Measurements from ENCODE around the gene LEUTX.

The LEUTX gene

GRCh38 chr19:39824143-39825092 lies 45.8 kb downstream of the LEUTX start:
- DNase-seq (ENCODE audit: low spot score) = peak; percentile 92

- no peak for DNase-seq (ENCODE audit: low spot score)
These were observed 46.4 kb downstream of the LEUTX start for GRCh38 chr19:39825093-39825463.

GRCh38 chr19:39825531-39826076 lies 47.0 kb downstream of the LEUTX start:
- no peak for DNase-seq (ENCODE audit: low spot score)

GRCh38 chr19:39826311-39826945 lies 47.8 kb downstream of the LEUTX start:
- no peak for DNase-seq (ENCODE audit: low spot score)

- DNase-seq (ENCODE audit: low spot score) = no peak
These were observed 48.6 kb downstream of the LEUTX start for GRCh38 chr19:39827216-39827615.

- no peak for DNase-seq (ENCODE audit: low spot score)
These were observed 49.5 kb downstream of the LEUTX start for GRCh38 chr19:39828015-39828653.

GRCh38 chr19:39828654-39829032 lies 50.0 kb downstream of the LEUTX start:
- DNase-seq (ENCODE audit: low spot score) = no peak

- DNase-seq (ENCODE audit: low spot score) = no peak
These were observed 51.1 kb downstream of the LEUTX start for GRCh38 chr19:39829702-39830275.

- DNase-seq (ENCODE audit: low spot score) = no peak
These were observed 51.8 kb downstream of the LEUTX start for GRCh38 chr19:39830406-39830805.

- no peak for DNase-seq (ENCODE audit: low spot score)
These were observed 52.2 kb downstream of the LEUTX start for GRCh38 chr19:39830847-39831246.

- DNase-seq (ENCODE audit: low spot score) = no peak
These were observed 53.0 kb downstream of the LEUTX start for GRCh38 chr19:39831679-39832078.

GRCh38 chr19:39832341-39833083 lies 53.9 kb downstream of the LEUTX start:
- no peak for DNase-seq (ENCODE audit: low spot score)

- peak; percentile 17 for DNase-seq (ENCODE audit: low spot score)
These were observed 54.5 kb downstream of the LEUTX start for GRCh38 chr19:39833160-39833463.

- peak; percentile 97 for DNase-seq (ENCODE audit: low spot score)
These were observed 55.0 kb downstream of the LEUTX start, which contains the start of gene DYRK1B for GRCh38 chr19:39833464-39834286. Gene DYRK1B, minus strand, starts transcription at chr19:39834162. Its CDS starts 2,295 bp downstream, at chr19:39831867.

GRCh38 chr19:39834287-39834841 lies 55.7 kb downstream of the LEUTX start:
- no peak for DNase-seq (ENCODE audit: low spot score)

Small RNAs within 50 kb of the gene (small RNA-seq; reads per million reads assigned to genes)
- gene MIR6719 = 0 reads per million in 2 experiments

Data from SK-N-DZ (cell line).